SK-N-MC (cell line): ENCODE measurements around the gene SCRG1.

ENCODE experiments used
- EZH2 ChIP-seq: fragments of 200-600 bp; sonication (generic); IDR thresholded peaks from one replicate; pipeline ENCODE4 v1.6.1; 2017; ENCODE audit warnings: antibody characterized with exemption
- POLR2AphosphoS5 ChIP-seq: IDR thresholded peaks from 2 replicates; pipeline ENCODE4 v1.6.1; 2012; ENCODE audit warnings: mild to moderate bottlenecking, low read depth, low read length, borderline replicate concordance

- TF ChIP-seq POLR2AphosphoS5 = no peak
- no peak for TF ChIP-seq EZH2
These were observed 24.3 kb downstream of the SCRG1 start for GRCh38 chr4:173374588-173374987.
